ENCODE data around the gene GRIA1.

DNA sequence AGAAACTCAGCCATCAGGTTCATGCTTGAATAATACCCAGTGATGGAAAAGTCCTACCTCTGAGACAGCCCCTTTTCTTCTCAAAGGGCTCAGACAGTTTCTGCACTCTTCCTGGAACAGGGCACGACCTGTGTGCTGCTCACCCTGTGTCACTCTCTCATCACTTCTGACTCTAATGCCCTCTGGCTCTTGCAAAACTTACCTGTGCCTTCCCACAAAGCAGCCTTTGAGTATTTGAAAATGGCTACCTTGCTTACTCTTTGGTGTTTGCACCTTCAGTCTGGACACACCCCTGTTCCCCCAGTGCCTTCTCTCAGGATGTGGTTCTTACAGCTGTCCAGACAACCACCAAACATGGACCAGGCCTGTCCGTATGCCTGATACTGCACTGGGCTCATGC, 171.4 kb downstream of the GRIA1 start:
- TF ChIP-seq MAFK (conservative IDR thresholded peaks at IDR 0.05 in 1 of 2, IDR thresholded peaks at IDR 0.05 in 1 of 2; ENCODE audit: low read length in 2 of 2) (no peak), CBX5 (CRISPR knock-in tag; IDR thresholded peaks at IDR 0.05; ENCODE audit: borderline replicate concordance) (no peak), ZBTB8A (CRISPR knock-in tag; IDR thresholded peaks at IDR 0.05; ENCODE audit: borderline replicate concordance, low read depth) (no peak), WIZ (CRISPR knock-in tag; IDR thresholded peaks at IDR 0.05) (no peak), TBP (CRISPR knock-in tag; IDR thresholded peaks at IDR 0.05) (no peak), NFIB (CRISPR knock-in tag; IDR thresholded peaks at IDR 0.05; ENCODE audit: borderline replicate concordance) (no peak), PHF20 (CRISPR knock-in tag; IDR thresholded peaks at IDR 0.05) (no peak), STAT5B (CRISPR knock-in tag; IDR thresholded peaks at IDR 0.05) (no peak), SRF (IDR thresholded peaks at IDR 0.05; ENCODE audit: low read depth, low read length) (no peak), CTCF (CRISPR knock-in tag; IDR thresholded peaks at IDR 0.05) (no peak), ZNF704 (CRISPR knock-in tag; IDR thresholded peaks at IDR 0.05; ENCODE audit: borderline replicate concordance) (no peak), TBL1XR1 (IDR thresholded peaks at IDR 0.05; ENCODE audit: borderline replicate concordance, low read length, partially characterized antibody) (no peak), IRF2 (CRISPR knock-in tag; IDR thresholded peaks at IDR 0.05) (no peak)
- TF ChIP-seq, protein P1, sequence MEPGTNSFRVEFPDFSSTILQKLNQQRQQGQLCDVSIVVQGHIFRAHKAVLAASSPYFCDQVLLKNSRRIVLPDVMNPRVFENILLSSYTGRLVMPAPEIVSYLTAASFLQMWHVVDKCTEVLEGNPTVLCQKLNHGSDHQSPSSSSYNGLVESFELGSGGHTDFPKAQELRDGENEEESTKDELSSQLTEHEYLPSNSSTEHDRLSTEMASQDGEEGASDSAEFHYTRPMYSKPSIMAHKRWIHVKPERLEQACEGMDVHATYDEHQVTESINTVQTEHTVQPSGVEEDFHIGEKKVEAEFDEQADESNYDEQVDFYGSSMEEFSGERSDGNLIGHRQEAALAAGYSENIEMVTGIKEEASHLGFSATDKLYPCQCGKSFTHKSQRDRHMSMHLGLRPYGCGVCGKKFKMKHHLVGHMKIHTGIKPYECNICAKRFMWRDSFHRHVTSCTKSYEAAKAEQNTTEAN (CRISPR knock-in tag; conservative IDR thresholded peaks at IDR 0.05): no peak
